Activated CD8-positive, alpha-beta T cell treated with anti-CD3 and anti-CD28 coated beads for 36 hours (primary cell): ENCODE measurements around the gene SPATA13. TPM values are rescaled to one million over a fixed set of nuclear protein-coding genes. Genes with fewer than 3 reads are reported as not detected.
"Not testable (repeated sequence)": the region's sequence is repeated elsewhere in the genome, so short reads cannot be mapped to it uniquely, and the experiment has no call there.

Source experiments
- ATAC-seq: fragments of 200-7000 bp; cut with Tn5 transposase; one replicate; pipeline ENCODE4 v1.10.0; 2021; ENCODE audit warnings: mild to moderate bottlenecking, moderate library complexity
- CTCF ChIA-PET: fragments of 350-600 bp; sonication (Branson Sonifier 250); formaldehyde crosslinking; loops from one replicate; lab custom pipeline; 2021; ENCODE audit warnings: antibody characterized with exemption; lab: Charles Lee
- POLR2A ChIA-PET: fragments of 350-600 bp; sonication (Branson Sonifier 250); formaldehyde crosslinking; loops from one replicate; lab custom pipeline; 2021; ENCODE audit warnings: antibody characterized with exemption; lab: Charles Lee
- DNase-seq: peaks from one replicate; pipeline ENCODE4 v3.0.0-alpha.2; 2020
- H3K27ac Mint-ChIP-seq: one replicate; pipeline ENCODE4 v1.8.0; 2021; ENCODE audit warnings: mild to moderate bottlenecking, mixed read lengths
- H3K27me3 Mint-ChIP-seq: one replicate; pipeline ENCODE4 v1.8.0; 2021; ENCODE audit warnings: mixed read lengths
- H3K36me3 Mint-ChIP-seq: one replicate; pipeline ENCODE4 v1.8.0; 2021; ENCODE audit warnings: low read depth, mixed read lengths
- H3K4me1 Mint-ChIP-seq: one replicate; pipeline ENCODE4 v1.8.0; 2021; ENCODE audit warnings: low read depth, mixed read lengths
- H3K4me3 Mint-ChIP-seq: one replicate; pipeline ENCODE4 v1.8.0; 2021; ENCODE audit warnings: mild to moderate bottlenecking, moderate library complexity, mixed read lengths
- H3K9me3 Mint-ChIP-seq: one replicate; pipeline ENCODE4 v1.8.0; 2021; ENCODE audit warnings: mixed read lengths
- CTCF ChIP-seq: fragments of 200-600 bp; IDR thresholded peaks from one replicate; pipeline ENCODE4 v1.8.0; 2022; ENCODE audit warnings: antibody characterized with exemption, mild to moderate bottlenecking
- intact Hi-C: fragments of 100-400 bp; cut with micrococcal nuclease; formaldehyde crosslinking; loops from one replicate; pipeline ENCODE4 v1.10.0; 2022
- total RNA-seq, 2 experiments: library from RNA; stranded (reverse); gene quantifications; one replicate each; pipeline ENCODE4 v1.2.3, GENCODE V29; 2021

The SPATA13 gene
- total RNA-seq, 2 experiments from 2014 or later, result 47.0 to 47.4 TPM

- no peak overlapping the region for H3K27ac Mint-ChIP-seq
- DNase-seq, result no peak
- H3K4me1 Mint-ChIP-seq, result no peaks in the 10 kb centered on the region
- no peaks in the 10 kb centered on the region for H3K9me3 Mint-ChIP-seq
- TF ChIP-seq CTCF, result no peak
- no peak overlapping the region for H3K4me3 Mint-ChIP-seq
- H3K36me3 Mint-ChIP-seq, result no peaks in the 10 kb centered on the region
- ATAC-seq, result no peak
- POLR2A ChIA-PET, result no interaction called here
- intact Hi-C loops, result no loop called here
- no peaks in the 10 kb centered on the region for H3K27me3 Mint-ChIP-seq
- CTCF ChIA-PET, result interaction anchor here (1.2 kb wide), 2 partner anchors 243 to 293 kb away, joined by 3 read pairs; no protein-coding TSS in a partner anchor
Observed at GRCh38 chr13:24313439-24313838, 152.9 kb downstream of the SPATA13 start.

GRCh38 chr13:24317835-24318234 lies 157.3 kb downstream of the SPATA13 start:
- H3K9me3 Mint-ChIP-seq, ATAC-seq, CTCF ChIA-PET, H3K36me3 Mint-ChIP-seq, H3K4me3 Mint-ChIP-seq, H3K27me3 Mint-ChIP-seq, H3K27ac Mint-ChIP-seq, POLR2A ChIA-PET, intact Hi-C loops, H3K4me1 Mint-ChIP-seq, DNase-seq: not testable (repeated sequence)

GRCh38 chr13:24318878-24319277 lies 158.4 kb downstream of the SPATA13 start:
- CTCF ChIA-PET, DNase-seq, H3K9me3 Mint-ChIP-seq, H3K4me1 Mint-ChIP-seq, H3K27me3 Mint-ChIP-seq, H3K27ac Mint-ChIP-seq, H3K4me3 Mint-ChIP-seq, intact Hi-C loops, ATAC-seq, H3K36me3 Mint-ChIP-seq, POLR2A ChIA-PET: not testable (repeated sequence)

- H3K4me3 Mint-ChIP-seq, H3K27ac Mint-ChIP-seq, DNase-seq, H3K36me3 Mint-ChIP-seq, H3K9me3 Mint-ChIP-seq, ATAC-seq, H3K4me1 Mint-ChIP-seq, CTCF ChIA-PET, H3K27me3 Mint-ChIP-seq: not testable (repeated sequence)
- POLR2A ChIA-PET, result interaction anchor here (0.7 kb wide), 1 partner anchor 53 kb away, joined by 3 read pairs; no protein-coding TSS in a partner anchor
- intact Hi-C loops, result loop anchor here (5.0 kb wide), 1 partner anchor 427 kb away; no protein-coding TSS in a partner anchor
Observed at GRCh38 chr13:24319641-24320040, 159.1 kb downstream of the SPATA13 start.

- CTCF ChIA-PET, H3K27ac Mint-ChIP-seq, DNase-seq, ATAC-seq, POLR2A ChIA-PET, H3K9me3 Mint-ChIP-seq, H3K36me3 Mint-ChIP-seq, H3K4me3 Mint-ChIP-seq, H3K4me1 Mint-ChIP-seq: not testable (repeated sequence)
- intact Hi-C loops, result loop anchor here (5.0 kb wide), 1 partner anchor 429 kb away; no protein-coding TSS in a partner anchor
- H3K27me3 Mint-ChIP-seq, result peaks cover 17% of the 10 kb centered on the region
Observed at GRCh38 chr13:24321416-24321815, 160.9 kb downstream of the SPATA13 start.

GRCh38 chr13:24322470-24322869 lies 161.9 kb downstream of the SPATA13 start:
- POLR2A ChIA-PET, H3K9me3 Mint-ChIP-seq, H3K27ac Mint-ChIP-seq, H3K4me3 Mint-ChIP-seq, H3K36me3 Mint-ChIP-seq, CTCF ChIA-PET, DNase-seq, H3K4me1 Mint-ChIP-seq: not testable (repeated sequence)
- peaks cover 24% of the 10 kb centered on the region for H3K27me3 Mint-ChIP-seq
- ATAC-seq, result peak; percentile 39
- intact Hi-C loops, result loop anchor here (5.0 kb wide), 1 partner anchor 430 kb away; no protein-coding TSS in a partner anchor

GRCh38 chr13:24323036-24323738 lies 162.7 kb downstream of the SPATA13 start:
- POLR2A ChIA-PET, result no interaction called here
- no peak for ATAC-seq
- TF ChIP-seq CTCF, result no peak
- CTCF ChIA-PET, result interaction anchor here (1.1 kb wide), 1 partner anchor 94 kb away, joined by 3 read pairs; no protein-coding TSS in a partner anchor
- Mint-ChIP-seq H3K27me3 (peaks cover 27% of the 10 kb centered on the region), H3K9me3 (no peaks in the 10 kb centered on the region), H3K36me3 (no peaks in the 10 kb centered on the region), H3K4me1 (no peaks in the 10 kb centered on the region), H3K4me3 (no peak overlapping the region), H3K27ac (no peak overlapping the region)
- intact Hi-C loops, result loop anchor here (5.0 kb wide), 1 partner anchor 431 kb away; no protein-coding TSS in a partner anchor
- no peak for DNase-seq
